Mammary epithelial cell (primary cell): ENCODE measurements around the gene PLA2G12B.

Source experiments
- EZH2 ChIP-seq: IDR thresholded peaks from 2 replicates; pipeline ENCODE4 v1.6.1; 2012; ENCODE audit warnings: low read length, inconsistent platforms, borderline replicate concordance
- TF ChIP-seq, protein P1 (sequence below), 2 donors: IDR thresholded peaks in 1 of 2; conservative IDR thresholded peaks in 1 of 2; 2 replicates each; pipeline ENCODE4 v1.5.1; 2011 to 2012; ENCODE audit warnings: inconsistent platforms in 2 of 2, low read length in 2 of 2, mild to moderate bottlenecking in 2 of 2, control low read depth in 1 of 2, low read depth in 1 of 2; ENCODE audit not compliant: insufficient read depth in 1 of 2; ENCODE audit errors: extremely low read depth in 1 of 2

DNA sequence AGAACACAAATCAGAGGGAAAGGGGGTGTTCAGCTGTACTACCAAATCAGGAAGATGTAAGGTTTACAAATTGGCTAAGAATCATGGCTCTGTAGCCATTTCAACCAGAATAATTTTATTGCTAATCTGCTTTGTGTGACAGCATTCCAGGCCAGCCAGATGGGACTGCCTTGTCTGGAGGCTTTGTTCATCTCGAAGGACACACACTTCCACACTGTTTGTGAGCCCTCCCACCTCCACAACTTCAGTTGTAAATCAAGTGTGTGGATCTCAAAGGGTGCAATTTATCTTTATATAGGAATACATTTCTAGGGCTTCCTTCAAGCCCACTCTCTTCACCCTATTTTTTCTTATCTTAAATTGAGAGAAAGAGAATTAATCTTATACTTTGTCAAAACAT is 68.0 kb downstream of the PLA2G12B start:
- no peak for TF ChIP-seq EZH2
- TF ChIP-seq, protein P1, sequence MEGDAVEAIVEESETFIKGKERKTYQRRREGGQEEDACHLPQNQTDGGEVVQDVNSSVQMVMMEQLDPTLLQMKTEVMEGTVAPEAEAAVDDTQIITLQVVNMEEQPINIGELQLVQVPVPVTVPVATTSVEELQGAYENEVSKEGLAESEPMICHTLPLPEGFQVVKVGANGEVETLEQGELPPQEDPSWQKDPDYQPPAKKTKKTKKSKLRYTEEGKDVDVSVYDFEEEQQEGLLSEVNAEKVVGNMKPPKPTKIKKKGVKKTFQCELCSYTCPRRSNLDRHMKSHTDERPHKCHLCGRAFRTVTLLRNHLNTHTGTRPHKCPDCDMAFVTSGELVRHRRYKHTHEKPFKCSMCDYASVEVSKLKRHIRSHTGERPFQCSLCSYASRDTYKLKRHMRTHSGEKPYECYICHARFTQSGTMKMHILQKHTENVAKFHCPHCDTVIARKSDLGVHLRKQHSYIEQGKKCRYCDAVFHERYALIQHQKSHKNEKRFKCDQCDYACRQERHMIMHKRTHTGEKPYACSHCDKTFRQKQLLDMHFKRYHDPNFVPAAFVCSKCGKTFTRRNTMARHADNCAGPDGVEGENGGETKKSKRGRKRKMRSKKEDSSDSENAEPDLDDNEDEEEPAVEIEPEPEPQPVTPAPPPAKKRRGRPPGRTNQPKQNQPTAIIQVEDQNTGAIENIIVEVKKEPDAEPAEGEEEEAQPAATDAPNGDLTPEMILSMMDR (conservative IDR thresholded peaks at IDR 0.05 in 1 of 2, IDR thresholded peaks at IDR 0.05 in 1 of 2; ENCODE audit: extremely low read depth in 1 of 2, insufficient read depth in 1 of 2, low read depth in 1 of 2, low read length in 2 of 2) = no peak
